Testis (tissue), 2 donors: ENCODE results near the gene PRR15L.

Experiments
- CTCF ChIP-seq, 3 experiments: fragments of 450-650 bp in 2 of 3; fragments of 200-600 bp in 1 of 3; sonication (generic) in 1 of 3; IDR thresholded peaks; one replicate each; pipeline ENCODE4 v1.5.1; 2016 to 2019; ENCODE audit warnings: antibody characterized with exemption in 3 of 3, mild to moderate bottlenecking in 2 of 3, moderate library complexity in 1 of 3
- POLR2A ChIP-seq: fragments of 450-650 bp; IDR thresholded peaks from one replicate; pipeline ENCODE4 v1.6.1; 2017; ENCODE audit warnings: antibody characterized with exemption, mild to moderate bottlenecking, moderate library complexity

- TF ChIP-seq CTCF (IDR thresholded peaks at IDR 0.05) (no peak), POLR2A (no peak)
Observed at GRCh38 chr17:47907932-47908562, 49.6 kb downstream of the PRR15L start.
